Measurements from ENCODE around the gene RNF31. TPM values are rescaled to one million over a fixed set of nuclear protein-coding genes. Genes with fewer than 3 reads are reported as not detected.

Gene RNF31
- total RNA-seq, 4 donors from 2014 or later: 56.7 to 258 (median 71.2) TPM

DNA sequence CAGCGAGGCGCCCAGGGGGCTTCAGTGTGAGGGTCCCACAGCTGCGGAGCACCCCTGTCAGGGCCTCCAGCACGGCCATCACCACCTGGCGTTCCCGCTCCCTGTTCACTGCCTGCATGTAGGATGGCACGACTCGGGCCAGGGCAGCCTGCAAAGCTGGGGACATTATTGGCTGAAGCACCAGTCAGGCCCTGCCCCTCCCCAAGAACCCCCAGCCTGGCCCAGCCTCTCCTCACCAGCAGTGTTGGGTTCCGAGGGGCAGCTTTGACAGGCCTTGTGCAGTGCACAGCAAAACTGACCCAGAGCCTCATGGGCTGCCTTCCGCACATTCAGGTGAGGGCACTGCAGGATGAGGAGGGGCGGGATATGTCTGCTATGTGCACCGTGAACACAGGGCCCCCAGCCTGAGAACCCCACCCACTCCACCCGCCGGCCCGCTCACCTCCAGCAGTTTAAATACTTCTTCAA, 35.8 kb downstream of the RNF31 start:
- intact Hi-C loops (cut with DNase I; ENCODE audit: low total_unique reads) (no loop called here), in situ Hi-C loops (cut with MboI; ENCODE audit: low pct_ligation_motif_present in 1 of 4, low pct_unique_long_range_greater_than_20kb in 1 of 4, low sequenced_read_pairs in 3 of 4) (no loop called here)
- 97% methylated on average over 14 of the region's 15 CpGs; no CpG with 5 or more reads in 1 of the 2 donors for WGBS, 2 donors (ENCODE audit: low coverage in 1 of 2)
- Histone ChIP-seq H3K27ac (no peak overlapping the region), H3K4me3 (no peak overlapping the region), H3K4me1 (peaks cover 12 to 19% (median 14%) of the 10 kb centered on the region in 4 donors), H3K36me3 (peaks cover 0 to 27% (median 0%) of the 10 kb centered on the region in 4 donors), H3K9me3 (no peaks in the 10 kb centered on the region), H3K27me3 (no peaks in the 10 kb centered on the region)
- no peak for DNase-seq
- TF ChIP-seq POLR2AphosphoS5 (IDR thresholded peaks at IDR 0.05) (no peak), EP300 (IDR thresholded peaks at IDR 0.05; ENCODE audit: low read depth) (no peak), POLR2A (IDR thresholded peaks at IDR 0.05) (no peak)
- TF ChIP-seq, protein P1, sequence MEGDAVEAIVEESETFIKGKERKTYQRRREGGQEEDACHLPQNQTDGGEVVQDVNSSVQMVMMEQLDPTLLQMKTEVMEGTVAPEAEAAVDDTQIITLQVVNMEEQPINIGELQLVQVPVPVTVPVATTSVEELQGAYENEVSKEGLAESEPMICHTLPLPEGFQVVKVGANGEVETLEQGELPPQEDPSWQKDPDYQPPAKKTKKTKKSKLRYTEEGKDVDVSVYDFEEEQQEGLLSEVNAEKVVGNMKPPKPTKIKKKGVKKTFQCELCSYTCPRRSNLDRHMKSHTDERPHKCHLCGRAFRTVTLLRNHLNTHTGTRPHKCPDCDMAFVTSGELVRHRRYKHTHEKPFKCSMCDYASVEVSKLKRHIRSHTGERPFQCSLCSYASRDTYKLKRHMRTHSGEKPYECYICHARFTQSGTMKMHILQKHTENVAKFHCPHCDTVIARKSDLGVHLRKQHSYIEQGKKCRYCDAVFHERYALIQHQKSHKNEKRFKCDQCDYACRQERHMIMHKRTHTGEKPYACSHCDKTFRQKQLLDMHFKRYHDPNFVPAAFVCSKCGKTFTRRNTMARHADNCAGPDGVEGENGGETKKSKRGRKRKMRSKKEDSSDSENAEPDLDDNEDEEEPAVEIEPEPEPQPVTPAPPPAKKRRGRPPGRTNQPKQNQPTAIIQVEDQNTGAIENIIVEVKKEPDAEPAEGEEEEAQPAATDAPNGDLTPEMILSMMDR (IDR thresholded peaks at IDR 0.05): no peak

- Histone ChIP-seq H3K4me3 (no peak overlapping the region), H3K4me1 (peaks cover 17 to 24% (median 18%) of the 10 kb centered on the region in 4 donors), H3K27me3 (no peaks in the 10 kb centered on the region), H3K9me3 (no peaks in the 10 kb centered on the region), H3K36me3 (peaks cover 0 to 25% (median 0%) of the 10 kb centered on the region in 4 donors), H3K27ac (no peak overlapping the region)
- intact Hi-C loops (cut with DNase I; ENCODE audit: low total_unique reads): no loop called here
- TF ChIP-seq, protein P1 (IDR thresholded peaks at IDR 0.05): no peak
- TF ChIP-seq POLR2AphosphoS5 (IDR thresholded peaks at IDR 0.05) (no peak), POLR2A (IDR thresholded peaks at IDR 0.05) (no peak), EP300 (IDR thresholded peaks at IDR 0.05; ENCODE audit: low read depth) (no peak)
- in situ Hi-C loops (cut with MboI; ENCODE audit: low pct_ligation_motif_present in 1 of 4, low pct_unique_long_range_greater_than_20kb in 1 of 4, low sequenced_read_pairs in 3 of 4): no loop called here
- DNase-seq: no peak
- 88% methylated on average over 19 of the region's 19 CpGs; no CpG with 5 or more reads in 1 of the 2 donors for WGBS, 2 donors (ENCODE audit: low coverage in 1 of 2)
Measured at GRCh38 chr14:24184104-24184970, 37.0 kb downstream of the RNF31 start.

DNA sequence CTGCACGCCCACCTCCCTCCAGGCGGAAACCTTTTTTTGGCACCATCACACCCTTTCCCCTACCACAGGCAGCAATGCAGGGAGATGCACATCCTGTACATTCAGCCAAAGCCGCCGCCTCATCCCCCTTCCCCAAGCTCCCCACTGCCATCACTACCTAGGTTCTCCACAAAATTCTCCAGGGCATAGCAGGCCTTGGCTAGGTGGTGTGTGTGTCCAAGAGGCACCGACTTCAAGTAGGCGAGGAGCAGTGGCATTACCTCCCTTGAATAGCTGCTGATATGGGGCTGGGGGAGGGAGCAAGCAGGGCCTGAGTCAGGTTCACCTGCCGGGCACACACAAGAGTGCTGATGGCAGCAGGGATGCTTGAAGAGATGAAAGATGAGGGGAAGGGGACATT, 37.7 kb downstream of the RNF31 start:
- no peaks in the 10 kb centered on the region for H3K27me3 ChIP-seq
- no peaks in the 10 kb centered on the region for H3K9me3 ChIP-seq
- peaks cover 12 to 20% (median 15%) of the 10 kb centered on the region in 4 donors for H3K4me1 ChIP-seq
- in situ Hi-C loops (cut with MboI; ENCODE audit: low pct_ligation_motif_present in 1 of 4, low pct_unique_long_range_greater_than_20kb in 1 of 4, low sequenced_read_pairs in 3 of 4): no loop called here
- WGBS, 2 donors (ENCODE audit: low coverage in 1 of 2): 99% methylated on average over 7 of the region's 7 CpGs; no CpG with 5 or more reads in 1 of the 2 donors
- intact Hi-C loops (cut with DNase I; ENCODE audit: low total_unique reads): no loop called here
- TF ChIP-seq, protein P1 (IDR thresholded peaks at IDR 0.05): no peak
- TF ChIP-seq POLR2AphosphoS5 (IDR thresholded peaks at IDR 0.05) (no peak), POLR2A (IDR thresholded peaks at IDR 0.05) (no peak), EP300 (IDR thresholded peaks at IDR 0.05; ENCODE audit: low read depth) (no peak)
- no peak overlapping the region for H3K4me3 ChIP-seq
- no peak overlapping the region for H3K27ac ChIP-seq
- peaks cover 0 to 20% (median 0%) of the 10 kb centered on the region in 4 donors for H3K36me3 ChIP-seq
- no peak for DNase-seq

GRCh38 chr14:24185741-24186140, 38.4 kb downstream of the RNF31 start:
- Histone ChIP-seq H3K27me3 (no peaks in the 10 kb centered on the region), H3K27ac (no peak overlapping the region), H3K9me3 (no peaks in the 10 kb centered on the region), H3K4me1 (peaks cover 12 to 20% (median 12%) of the 10 kb centered on the region in 4 donors), H3K4me3 (no peak overlapping the region), H3K36me3 (peaks cover 0 to 15% (median 0%) of the 10 kb centered on the region in 4 donors)
- TF ChIP-seq POLR2AphosphoS5 (IDR thresholded peaks at IDR 0.05) (no peak), EP300 (IDR thresholded peaks at IDR 0.05; ENCODE audit: low read depth) (no peak), POLR2A (IDR thresholded peaks at IDR 0.05) (no peak)
- TF ChIP-seq, protein P1 (IDR thresholded peaks at IDR 0.05): no peak
- intact Hi-C loops (cut with DNase I; ENCODE audit: low total_unique reads) (no loop called here), in situ Hi-C loops (cut with MboI; ENCODE audit: low pct_ligation_motif_present in 1 of 4, low pct_unique_long_range_greater_than_20kb in 1 of 4, low sequenced_read_pairs in 3 of 4) (no loop called here)
- DNase-seq: no peak
- WGBS, 2 donors (ENCODE audit: low coverage in 1 of 2): 80 to 95% methylated on average over 1 to 11 of the region's 11 CpGs

All from transverse colon (tissue), 4 donors.